ENCODE data around the gene PURB. TPM values are rescaled to one million over a fixed set of nuclear protein-coding genes. Genes with fewer than 3 reads are reported as not detected.

PURB gene
- total and polyA plus RNA-seq, 2 experiments from 2014 or later: 3.1 to 27.1 TPM

GRCh38 chr7:44914992-44915607, 29.8 kb upstream of the PURB start:
- no peak for ATAC-seq
- no peaks in the 10 kb centered on the region for H3K27me3 ChIP-seq (ENCODE audit: insufficient read depth)

More at GRCh38 chr7:44914992-44915607, 29.8 kb upstream of the PURB start:
- Histone ChIP-seq H3K4me1 (ENCODE audit: insufficient read depth) (no peaks in the 10 kb centered on the region), H3K79me2 (replicated peaks; ENCODE audit: insufficient read depth) (no peaks in the 10 kb centered on the region), H3K9me2 (ENCODE audit: insufficient read depth) (no peaks in the 10 kb centered on the region), H3K27ac (ENCODE audit: low read depth) (no peak overlapping the region), H3K4me3 (no peak overlapping the region), H3K4me2 (no peak overlapping the region), H2AFZ (no peak overlapping the region), H4K20me1 (replicated peaks; ENCODE audit: insufficient read depth) (no peaks in the 10 kb centered on the region), H3K36me3 (ENCODE audit: insufficient read depth) (no peaks in the 10 kb centered on the region), H3F3A (replicated peaks; ENCODE audit: low read depth) (no peaks in the 10 kb centered on the region)
- peaks cover 1% of the 10 kb centered on the region for H3K27me3 Mint-ChIP-seq (ENCODE audit: insufficient read depth, low read depth, poor library complexity)
- no peaks in the 10 kb centered on the region for H3K9me3 Mint-ChIP-seq
- H3K36me3 Mint-ChIP-seq (ENCODE audit: low read depth): no peaks in the 10 kb centered on the region
- no peak for DNase-seq (ENCODE audit: low spot score)
- H3K4me1 Mint-ChIP-seq: peaks cover 9% of the 10 kb centered on the region
- H3K27ac Mint-ChIP-seq: no peak overlapping the region
- no peak for TF ChIP-seq ZNF462 (CRISPR knock-in tag; IDR thresholded peaks at IDR 0.05)
- TF ChIP-seq, protein P1, sequence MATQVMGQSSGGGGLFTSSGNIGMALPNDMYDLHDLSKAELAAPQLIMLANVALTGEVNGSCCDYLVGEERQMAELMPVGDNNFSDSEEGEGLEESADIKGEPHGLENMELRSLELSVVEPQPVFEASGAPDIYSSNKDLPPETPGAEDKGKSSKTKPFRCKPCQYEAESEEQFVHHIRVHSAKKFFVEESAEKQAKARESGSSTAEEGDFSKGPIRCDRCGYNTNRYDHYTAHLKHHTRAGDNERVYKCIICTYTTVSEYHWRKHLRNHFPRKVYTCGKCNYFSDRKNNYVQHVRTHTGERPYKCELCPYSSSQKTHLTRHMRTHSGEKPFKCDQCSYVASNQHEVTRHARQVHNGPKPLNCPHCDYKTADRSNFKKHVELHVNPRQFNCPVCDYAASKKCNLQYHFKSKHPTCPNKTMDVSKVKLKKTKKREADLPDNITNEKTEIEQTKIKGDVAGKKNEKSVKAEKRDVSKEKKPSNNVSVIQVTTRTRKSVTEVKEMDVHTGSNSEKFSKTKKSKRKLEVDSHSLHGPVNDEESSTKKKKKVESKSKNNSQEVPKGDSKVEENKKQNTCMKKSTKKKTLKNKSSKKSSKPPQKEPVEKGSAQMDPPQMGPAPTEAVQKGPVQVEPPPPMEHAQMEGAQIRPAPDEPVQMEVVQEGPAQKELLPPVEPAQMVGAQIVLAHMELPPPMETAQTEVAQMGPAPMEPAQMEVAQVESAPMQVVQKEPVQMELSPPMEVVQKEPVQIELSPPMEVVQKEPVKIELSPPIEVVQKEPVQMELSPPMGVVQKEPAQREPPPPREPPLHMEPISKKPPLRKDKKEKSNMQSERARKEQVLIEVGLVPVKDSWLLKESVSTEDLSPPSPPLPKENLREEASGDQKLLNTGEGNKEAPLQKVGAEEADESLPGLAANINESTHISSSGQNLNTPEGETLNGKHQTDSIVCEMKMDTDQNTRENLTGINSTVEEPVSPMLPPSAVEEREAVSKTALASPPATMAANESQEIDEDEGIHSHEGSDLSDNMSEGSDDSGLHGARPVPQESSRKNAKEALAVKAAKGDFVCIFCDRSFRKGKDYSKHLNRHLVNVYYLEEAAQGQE (IDR thresholded peaks at IDR 0.05; ENCODE audit: unreplicated experiment): no peak
- no peak for TF ChIP-seq STAT1 (IDR thresholded peaks at IDR 0.05; ENCODE audit: unreplicated experiment)
- TF ChIP-seq EZH2phosphoT487 (IDR thresholded peaks at IDR 0.05; ENCODE audit: unreplicated experiment): no peak
- TF ChIP-seq CREB1 (CRISPR knock-in tag; IDR thresholded peaks at IDR 0.05; ENCODE audit: low read depth): no peak
- TF ChIP-seq NANOG (IDR thresholded peaks at IDR 0.05; ENCODE audit: borderline replicate concordance): no peak
- no peak for TF ChIP-seq JUNB (IDR thresholded peaks at IDR 0.05; ENCODE audit: unreplicated experiment)
- TF ChIP-seq EZH2 (IDR thresholded peaks at IDR 0.05; ENCODE audit: low read depth, unreplicated experiment): no peak
- TF ChIP-seq ZNF114 (CRISPR knock-in tag; IDR thresholded peaks at IDR 0.05): no peak
- no peak overlapping the region for H3K4me3 Mint-ChIP-seq

Measured in GM23338 (cell line).